Sigmoid colon (tissue), 4 donors: ENCODE results near the gene CXCR2.

Experiments
- EP300 ChIP-seq, 4 donors: sonication (generic); formaldehyde crosslinking; IDR thresholded peaks; one replicate each; pipeline ENCODE4 v1.6.1; 2017; ENCODE audit warnings: antibody characterized with exemption in 4 of 4
- POLR2A ChIP-seq, 2 donors: fragments of 450-650 bp; IDR thresholded peaks; one replicate each; pipeline ENCODE4 v1.6.1; 2016; ENCODE audit warnings: antibody characterized with exemption in 2 of 2, mild to moderate bottlenecking in 2 of 2, moderate library complexity in 2 of 2
- POLR2AphosphoS5 ChIP-seq, 4 donors: sonication (generic); formaldehyde crosslinking; IDR thresholded peaks; one replicate each; pipeline ENCODE4 v1.6.1; 2017; ENCODE audit warnings: antibody characterized with exemption in 4 of 4
- TF ChIP-seq, protein P1 (sequence below), 4 experiments: fragments of 450-650 bp in 3 of 4; fragments of 200-600 bp in 1 of 4; IDR thresholded peaks; one replicate each; pipeline ENCODE4 v1.5.1; 2016 to 2019; ENCODE audit warnings: antibody characterized with exemption in 4 of 4, mild to moderate bottlenecking in 3 of 4, moderate library complexity in 2 of 4

DNA sequence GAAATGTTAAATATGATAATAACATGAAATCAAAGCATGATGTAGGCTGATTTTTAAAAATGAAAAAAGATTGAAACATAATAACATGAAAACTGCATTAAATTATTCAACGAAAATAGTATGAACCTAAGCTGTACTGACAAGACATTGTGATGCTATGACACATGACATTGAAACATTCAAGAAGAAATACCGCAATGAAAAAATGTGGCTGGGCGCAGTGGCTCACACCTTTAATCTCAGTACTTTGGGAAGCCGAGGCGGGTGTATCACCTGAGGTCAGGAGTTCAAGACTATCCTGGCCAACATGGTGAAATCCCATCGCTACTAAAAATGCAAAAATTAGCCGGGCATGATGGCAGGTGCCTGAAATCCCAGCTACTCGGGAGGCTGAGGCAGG, 26.3 kb downstream of the CXCR2 start:
- TF ChIP-seq POLR2AphosphoS5 (IDR thresholded peaks at IDR 0.05) (no peak), POLR2A (IDR thresholded peaks at IDR 0.05) (no peak), EP300 (IDR thresholded peaks at IDR 0.05) (no peak)
- TF ChIP-seq, protein P1, sequence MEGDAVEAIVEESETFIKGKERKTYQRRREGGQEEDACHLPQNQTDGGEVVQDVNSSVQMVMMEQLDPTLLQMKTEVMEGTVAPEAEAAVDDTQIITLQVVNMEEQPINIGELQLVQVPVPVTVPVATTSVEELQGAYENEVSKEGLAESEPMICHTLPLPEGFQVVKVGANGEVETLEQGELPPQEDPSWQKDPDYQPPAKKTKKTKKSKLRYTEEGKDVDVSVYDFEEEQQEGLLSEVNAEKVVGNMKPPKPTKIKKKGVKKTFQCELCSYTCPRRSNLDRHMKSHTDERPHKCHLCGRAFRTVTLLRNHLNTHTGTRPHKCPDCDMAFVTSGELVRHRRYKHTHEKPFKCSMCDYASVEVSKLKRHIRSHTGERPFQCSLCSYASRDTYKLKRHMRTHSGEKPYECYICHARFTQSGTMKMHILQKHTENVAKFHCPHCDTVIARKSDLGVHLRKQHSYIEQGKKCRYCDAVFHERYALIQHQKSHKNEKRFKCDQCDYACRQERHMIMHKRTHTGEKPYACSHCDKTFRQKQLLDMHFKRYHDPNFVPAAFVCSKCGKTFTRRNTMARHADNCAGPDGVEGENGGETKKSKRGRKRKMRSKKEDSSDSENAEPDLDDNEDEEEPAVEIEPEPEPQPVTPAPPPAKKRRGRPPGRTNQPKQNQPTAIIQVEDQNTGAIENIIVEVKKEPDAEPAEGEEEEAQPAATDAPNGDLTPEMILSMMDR (IDR thresholded peaks at IDR 0.05) = no peak
